Endothelial cell of umbilical vein (primary cell): ENCODE measurements around the gene PTPRH.

Experiments used
- JUN ChIP-seq: IDR thresholded peaks from 2 replicates; pipeline ENCODE4 v1.6.1; 2011; ENCODE audit warnings: borderline replicate concordance, low read depth; ENCODE audit not compliant: insufficient read length, insufficient read depth
- POLR2A ChIP-seq: IDR thresholded peaks from 2 replicates; pipeline ENCODE4 v1.6.1; 2012; ENCODE audit warnings: low read depth, mild to moderate bottlenecking, control low read depth, low read length
- POLR2AphosphoS5 ChIP-seq: IDR thresholded peaks from 2 replicates; pipeline ENCODE4 v1.6.1; 2012; ENCODE audit warnings: low read depth, mild to moderate bottlenecking, control low read depth, low read length, moderate library complexity; ENCODE audit not compliant: insufficient read depth
- TF ChIP-seq, protein P1 (sequence below), 2 donors: IDR thresholded peaks; 1 replicate in 1 of 2; 2 replicates in 1 of 2; pipeline ENCODE4 v1.5.1; 2011; ENCODE audit warnings: low read length in 2 of 2, mild to moderate bottlenecking in 2 of 2, moderate library complexity in 2 of 2, control low read depth in 1 of 2, inconsistent platforms in 1 of 2, low read depth in 1 of 2; ENCODE audit not compliant: insufficient read depth in 1 of 2; ENCODE audit errors: extremely low read depth in 1 of 2

DNA sequence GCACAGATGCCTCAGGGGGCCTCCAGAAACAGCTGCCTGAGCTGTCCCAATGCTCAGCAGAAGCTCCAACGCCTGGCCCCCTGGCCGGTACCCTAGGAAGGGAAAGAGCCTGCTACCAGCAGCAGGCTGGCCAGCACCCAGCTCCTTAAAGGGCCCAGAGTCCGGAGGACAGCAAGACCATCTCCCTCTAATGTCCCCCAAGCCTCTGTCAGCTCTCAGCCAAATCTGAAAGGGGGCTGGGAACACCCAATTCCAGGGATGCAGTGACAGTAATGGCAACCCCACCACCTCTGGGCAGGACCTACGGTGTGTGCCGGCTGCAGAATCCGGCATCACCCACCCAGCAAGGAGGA lies 45.3 kb upstream of the PTPRH start:
- TF ChIP-seq POLR2AphosphoS5 (no peak), POLR2A (no peak), JUN (no peak)
- TF ChIP-seq, protein P1, sequence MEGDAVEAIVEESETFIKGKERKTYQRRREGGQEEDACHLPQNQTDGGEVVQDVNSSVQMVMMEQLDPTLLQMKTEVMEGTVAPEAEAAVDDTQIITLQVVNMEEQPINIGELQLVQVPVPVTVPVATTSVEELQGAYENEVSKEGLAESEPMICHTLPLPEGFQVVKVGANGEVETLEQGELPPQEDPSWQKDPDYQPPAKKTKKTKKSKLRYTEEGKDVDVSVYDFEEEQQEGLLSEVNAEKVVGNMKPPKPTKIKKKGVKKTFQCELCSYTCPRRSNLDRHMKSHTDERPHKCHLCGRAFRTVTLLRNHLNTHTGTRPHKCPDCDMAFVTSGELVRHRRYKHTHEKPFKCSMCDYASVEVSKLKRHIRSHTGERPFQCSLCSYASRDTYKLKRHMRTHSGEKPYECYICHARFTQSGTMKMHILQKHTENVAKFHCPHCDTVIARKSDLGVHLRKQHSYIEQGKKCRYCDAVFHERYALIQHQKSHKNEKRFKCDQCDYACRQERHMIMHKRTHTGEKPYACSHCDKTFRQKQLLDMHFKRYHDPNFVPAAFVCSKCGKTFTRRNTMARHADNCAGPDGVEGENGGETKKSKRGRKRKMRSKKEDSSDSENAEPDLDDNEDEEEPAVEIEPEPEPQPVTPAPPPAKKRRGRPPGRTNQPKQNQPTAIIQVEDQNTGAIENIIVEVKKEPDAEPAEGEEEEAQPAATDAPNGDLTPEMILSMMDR (IDR thresholded peaks at IDR 0.05; ENCODE audit: extremely low read depth in 1 of 2, insufficient read depth in 1 of 2, low read depth in 1 of 2, low read length in 2 of 2) = no peak
